GM19455 (cell line): Measurements from ENCODE around the gene ZDHHC16.

Source experiments
- ATAC-seq: cut with Tn5 transposase; IDR thresholded peaks from one replicate; pipeline ENCODE4 v1.9.1; 2021; ENCODE audit not compliant: unreplicated experiment

The ZDHHC16 gene

DNA sequence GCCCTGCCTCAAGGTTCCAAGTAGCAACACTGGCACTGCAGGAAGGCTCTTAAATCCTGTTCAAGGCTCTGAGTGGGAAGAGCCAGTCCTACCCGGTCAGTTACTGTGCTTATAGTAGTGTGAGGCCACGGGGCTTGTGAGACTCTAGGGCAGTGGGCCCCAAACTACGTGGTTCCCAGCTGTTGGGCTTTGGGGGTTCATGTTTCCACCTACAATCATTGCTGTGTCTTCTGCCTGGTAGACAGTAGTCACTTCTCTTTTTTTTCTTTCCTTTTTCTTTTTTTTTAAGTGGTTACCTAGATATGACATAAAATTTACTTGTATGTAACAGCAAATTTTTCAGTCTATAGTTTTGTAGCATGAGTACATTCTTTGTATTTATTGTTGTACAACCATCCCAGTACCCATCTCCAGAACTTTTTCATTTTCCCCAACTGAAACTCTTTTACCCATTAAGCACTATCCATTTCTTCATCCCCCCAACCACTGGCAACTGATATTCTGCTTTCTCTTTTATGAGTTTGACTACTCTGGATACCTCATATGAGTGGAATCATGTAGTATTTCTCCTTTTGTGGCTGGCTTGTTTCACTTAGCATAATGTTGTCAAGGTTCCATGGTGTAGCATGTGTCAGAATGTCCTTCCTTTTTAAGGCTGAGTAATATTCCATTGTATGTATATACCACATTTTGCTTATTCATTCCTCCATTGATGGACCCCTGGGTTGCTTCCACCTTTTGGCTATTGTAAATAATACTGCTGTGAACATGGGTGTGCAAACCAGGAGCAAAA is 60.4 kb downstream of the ZDHHC16 start:
- no peak for ATAC-seq
